Measurements from ENCODE around the gene CDCA3.

The CDCA3 gene

GRCh38 chr12:6809056-6809455, 42.0 kb downstream of the CDCA3 start:
- TF ChIP-seq CTCF (IDR thresholded peaks at IDR 0.05; ENCODE audit: low read depth, low read length, missing control alignments), result no peak
- no peak overlapping the region for H3K4me3 ChIP-seq (replicated peaks; ENCODE audit: low read depth, low read length)
- DNase-seq (ENCODE audit: extremely low read depth, low read depth), result no peak

DNA sequence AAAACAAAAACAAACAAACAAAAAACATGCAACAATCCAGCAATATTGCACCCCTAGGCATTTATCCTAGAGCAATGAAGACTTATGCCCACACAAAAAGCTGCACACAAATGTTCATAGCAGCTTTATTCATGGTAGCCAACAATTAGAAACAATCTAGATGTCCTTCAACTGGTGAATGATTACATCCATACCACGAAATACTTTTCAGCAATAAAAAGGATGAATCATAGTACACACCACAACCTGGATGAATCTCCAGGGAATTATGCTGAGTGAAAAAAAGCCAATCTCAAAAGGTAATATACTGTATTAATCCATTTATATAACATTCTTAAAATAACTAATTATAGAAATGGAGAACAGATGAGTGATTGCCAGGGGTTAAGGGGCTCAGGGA, 43.9 kb downstream of the CDCA3 start:
- no peak for TF ChIP-seq CTCF (IDR thresholded peaks at IDR 0.05; ENCODE audit: low read depth, low read length, missing control alignments)
- DNase-seq (ENCODE audit: extremely low read depth, low read depth), result no peak
- H3K4me3 ChIP-seq (replicated peaks; ENCODE audit: low read depth, low read length), result no peak overlapping the region

DNA sequence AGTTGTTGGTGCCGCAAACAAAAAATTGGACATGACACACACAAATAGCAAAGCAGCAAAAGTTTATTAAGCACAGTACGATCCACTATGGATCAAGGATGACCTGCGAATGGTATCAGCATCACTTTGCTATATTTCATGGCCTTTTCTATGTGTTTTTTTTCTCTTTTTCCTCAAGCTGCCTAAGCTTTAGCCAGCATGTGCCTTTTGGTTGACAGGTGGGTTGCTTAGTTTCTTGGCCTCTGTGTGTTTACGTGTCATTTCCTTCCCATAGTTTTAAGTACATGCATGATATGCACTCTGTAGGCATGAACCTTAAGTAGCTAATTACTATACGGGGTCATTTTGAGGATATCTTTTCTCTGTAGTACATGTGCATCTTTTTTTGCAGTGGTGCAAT, 51.9 kb downstream of the CDCA3 start:
- no peak for TF ChIP-seq CTCF (IDR thresholded peaks at IDR 0.05; ENCODE audit: low read depth, low read length, missing control alignments)
- no peak for DNase-seq (ENCODE audit: extremely low read depth, low read depth)
- H3K4me3 ChIP-seq (replicated peaks; ENCODE audit: low read depth, low read length), result no peak overlapping the region

Measured in HFF-Myc (cell line).